H1 (cell line): ENCODE results near the gene NXPH2. TPM values are rescaled to one million over a fixed set of nuclear protein-coding genes. Genes with fewer than 3 reads are reported as not detected.

Experiments
- polyA plus RNA-seq, 7 experiments: library from polyadenylated mRNA; depleted of rRNA in 3 of 7; stranded (reverse) in 5 of 7; unstranded in 2 of 7; fragments of >200 nt in 5 of 7; fragments of 200-250 nt in 2 of 7; gene quantifications; 1 replicate in 5 of 7; 2 replicates in 1 of 7; 4 replicates in 1 of 7; pipeline versions ENCODE4 v1.2.1 to v1.2.3, GENCODE V29; 2011 to 2013; ENCODE audit warnings: missing spikeins in 2 of 7, mixed read lengths in 2 of 7
- total RNA-seq: library from RNA; stranded (reverse); fragmentation: NEBNext Ultra II Directional; extraction: Animal tissue kit (Norgen Biotek cat#: 25700); gene quantifications from 2 replicates; pipeline ENCODE4 v1.2.1, GENCODE V29; 2021
- TF ChIP-seq, protein P1 (sequence below): fragments of 300-600 bp; sonication (generic); IDR thresholded peaks from 2 replicates; pipeline ENCODE4 v1.7.1; 2012; ENCODE audit warnings: low read length, moderate library complexity, mild to moderate bottlenecking, inconsistent platforms; ENCODE audit not compliant: insufficient replicate concordance

NXPH2 gene
- total and polyA plus RNA-seq, 2 of the 8 experiments (the other 6 are each of a cell fraction or from before 2014, with no cell fraction given), result 1.9 to 6.9 TPM

DNA sequence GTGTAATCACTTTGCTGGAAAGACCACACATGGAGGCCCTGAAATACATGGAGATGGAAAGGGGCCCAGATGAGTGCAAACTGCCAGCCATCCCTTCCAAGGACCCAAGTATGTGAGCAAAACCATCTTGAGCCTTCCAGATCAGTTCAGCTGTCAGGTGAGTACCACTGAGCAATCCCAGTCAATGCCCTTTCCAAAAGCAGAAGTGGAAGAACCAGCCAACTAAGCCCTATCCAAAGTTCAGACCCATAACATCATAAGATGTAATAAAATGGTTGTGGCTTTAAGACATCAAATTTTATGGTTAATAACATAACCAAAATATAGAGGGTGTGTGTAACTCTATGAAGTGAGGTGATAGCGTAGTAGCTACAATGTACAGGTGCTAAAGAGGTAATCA, 88.5 kb downstream of the NXPH2 start (continued):
- TF ChIP-seq, protein P1, sequence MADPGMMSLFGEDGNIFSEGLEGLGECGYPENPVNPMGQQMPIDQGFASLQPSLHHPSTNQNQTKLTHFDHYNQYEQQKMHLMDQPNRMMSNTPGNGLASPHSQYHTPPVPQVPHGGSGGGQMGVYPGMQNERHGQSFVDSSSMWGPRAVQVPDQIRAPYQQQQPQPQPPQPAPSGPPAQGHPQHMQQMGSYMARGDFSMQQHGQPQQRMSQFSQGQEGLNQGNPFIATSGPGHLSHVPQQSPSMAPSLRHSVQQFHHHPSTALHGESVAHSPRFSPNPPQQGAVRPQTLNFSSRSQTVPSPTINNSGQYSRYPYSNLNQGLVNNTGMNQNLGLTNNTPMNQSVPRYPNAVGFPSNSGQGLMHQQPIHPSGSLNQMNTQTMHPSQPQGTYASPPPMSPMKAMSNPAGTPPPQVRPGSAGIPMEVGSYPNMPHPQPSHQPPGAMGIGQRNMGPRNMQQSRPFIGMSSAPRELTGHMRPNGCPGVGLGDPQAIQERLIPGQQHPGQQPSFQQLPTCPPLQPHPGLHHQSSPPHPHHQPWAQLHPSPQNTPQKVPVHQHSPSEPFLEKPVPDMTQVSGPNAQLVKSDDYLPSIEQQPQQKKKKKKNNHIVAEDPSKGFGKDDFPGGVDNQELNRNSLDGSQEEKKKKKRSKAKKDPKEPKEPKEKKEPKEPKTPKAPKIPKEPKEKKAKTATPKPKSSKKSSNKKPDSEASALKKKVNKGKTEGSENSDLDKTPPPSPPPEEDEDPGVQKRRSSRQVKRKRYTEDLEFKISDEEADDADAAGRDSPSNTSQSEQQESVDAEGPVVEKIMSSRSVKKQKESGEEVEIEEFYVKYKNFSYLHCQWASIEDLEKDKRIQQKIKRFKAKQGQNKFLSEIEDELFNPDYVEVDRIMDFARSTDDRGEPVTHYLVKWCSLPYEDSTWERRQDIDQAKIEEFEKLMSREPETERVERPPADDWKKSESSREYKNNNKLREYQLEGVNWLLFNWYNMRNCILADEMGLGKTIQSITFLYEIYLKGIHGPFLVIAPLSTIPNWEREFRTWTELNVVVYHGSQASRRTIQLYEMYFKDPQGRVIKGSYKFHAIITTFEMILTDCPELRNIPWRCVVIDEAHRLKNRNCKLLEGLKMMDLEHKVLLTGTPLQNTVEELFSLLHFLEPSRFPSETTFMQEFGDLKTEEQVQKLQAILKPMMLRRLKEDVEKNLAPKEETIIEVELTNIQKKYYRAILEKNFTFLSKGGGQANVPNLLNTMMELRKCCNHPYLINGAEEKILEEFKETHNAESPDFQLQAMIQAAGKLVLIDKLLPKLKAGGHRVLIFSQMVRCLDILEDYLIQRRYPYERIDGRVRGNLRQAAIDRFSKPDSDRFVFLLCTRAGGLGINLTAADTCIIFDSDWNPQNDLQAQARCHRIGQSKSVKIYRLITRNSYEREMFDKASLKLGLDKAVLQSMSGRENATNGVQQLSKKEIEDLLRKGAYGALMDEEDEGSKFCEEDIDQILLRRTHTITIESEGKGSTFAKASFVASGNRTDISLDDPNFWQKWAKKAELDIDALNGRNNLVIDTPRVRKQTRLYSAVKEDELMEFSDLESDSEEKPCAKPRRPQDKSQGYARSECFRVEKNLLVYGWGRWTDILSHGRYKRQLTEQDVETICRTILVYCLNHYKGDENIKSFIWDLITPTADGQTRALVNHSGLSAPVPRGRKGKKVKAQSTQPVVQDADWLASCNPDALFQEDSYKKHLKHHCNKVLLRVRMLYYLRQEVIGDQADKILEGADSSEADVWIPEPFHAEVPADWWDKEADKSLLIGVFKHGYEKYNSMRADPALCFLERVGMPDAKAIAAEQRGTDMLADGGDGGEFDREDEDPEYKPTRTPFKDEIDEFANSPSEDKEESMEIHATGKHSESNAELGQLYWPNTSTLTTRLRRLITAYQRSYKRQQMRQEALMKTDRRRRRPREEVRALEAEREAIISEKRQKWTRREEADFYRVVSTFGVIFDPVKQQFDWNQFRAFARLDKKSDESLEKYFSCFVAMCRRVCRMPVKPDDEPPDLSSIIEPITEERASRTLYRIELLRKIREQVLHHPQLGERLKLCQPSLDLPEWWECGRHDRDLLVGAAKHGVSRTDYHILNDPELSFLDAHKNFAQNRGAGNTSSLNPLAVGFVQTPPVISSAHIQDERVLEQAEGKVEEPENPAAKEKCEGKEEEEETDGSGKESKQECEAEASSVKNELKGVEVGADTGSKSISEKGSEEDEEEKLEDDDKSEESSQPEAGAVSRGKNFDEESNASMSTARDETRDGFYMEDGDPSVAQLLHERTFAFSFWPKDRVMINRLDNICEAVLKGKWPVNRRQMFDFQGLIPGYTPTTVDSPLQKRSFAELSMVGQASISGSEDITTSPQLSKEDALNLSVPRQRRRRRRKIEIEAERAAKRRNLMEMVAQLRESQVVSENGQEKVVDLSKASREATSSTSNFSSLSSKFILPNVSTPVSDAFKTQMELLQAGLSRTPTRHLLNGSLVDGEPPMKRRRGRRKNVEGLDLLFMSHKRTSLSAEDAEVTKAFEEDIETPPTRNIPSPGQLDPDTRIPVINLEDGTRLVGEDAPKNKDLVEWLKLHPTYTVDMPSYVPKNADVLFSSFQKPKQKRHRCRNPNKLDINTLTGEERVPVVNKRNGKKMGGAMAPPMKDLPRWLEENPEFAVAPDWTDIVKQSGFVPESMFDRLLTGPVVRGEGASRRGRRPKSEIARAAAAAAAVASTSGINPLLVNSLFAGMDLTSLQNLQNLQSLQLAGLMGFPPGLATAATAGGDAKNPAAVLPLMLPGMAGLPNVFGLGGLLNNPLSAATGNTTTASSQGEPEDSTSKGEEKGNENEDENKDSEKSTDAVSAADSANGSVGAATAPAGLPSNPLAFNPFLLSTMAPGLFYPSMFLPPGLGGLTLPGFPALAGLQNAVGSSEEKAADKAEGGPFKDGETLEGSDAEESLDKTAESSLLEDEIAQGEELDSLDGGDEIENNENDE, result no peak
